K562 (cell line): Measurements from ENCODE around the gene GIT2. TPM values are rescaled to one million over a fixed set of nuclear protein-coding genes. Genes with fewer than 3 reads are reported as not detected.

ENCODE experiments used
- ATF4 ChIP-seq: fragments of 450-650 bp; formaldehyde crosslinking; IDR thresholded peaks from 2 replicates; pipeline ENCODE4 v1.4.0; 2022; ENCODE audit warnings: mild to moderate bottlenecking, moderate library complexity
- BCLAF1 ChIP-seq, 2 experiments: fragments of 450-650 bp in 1 of 2; IDR thresholded peaks; 2 replicates each; pipeline ENCODE4 v1.6.1; 2011 to 2017; ENCODE audit warnings: low read depth in 2 of 2, antibody characterized with exemption in 1 of 2, borderline replicate concordance in 1 of 2, low read length in 1 of 2, mild to moderate bottlenecking in 1 of 2, mixed read lengths in 1 of 2; ENCODE audit not compliant: control insufficient read depth in 1 of 2
- CBFB ChIP-seq: sonication (generic); formaldehyde crosslinking; IDR thresholded peaks from 2 replicates; pipeline ENCODE4 v1.4.0; 2020; ENCODE audit warnings: mild to moderate bottlenecking, missing genetic modification reagents
- ELK1 ChIP-seq: sonication (generic); formaldehyde crosslinking; IDR thresholded peaks from 2 replicates; pipeline ENCODE4 v1.8.1; 2022; ENCODE audit warnings: missing genetic modification reagents
- HNRNPK ChIP-seq: fragments of 200-400 bp; formaldehyde crosslinking; IDR thresholded peaks from one replicate; pipeline ENCODE4 v1.6.1; 2018; ENCODE audit warnings: mild to moderate bottlenecking, low read depth, low read length; ENCODE audit not compliant: poor library complexity, severe bottlenecking
- ILK ChIP-seq: fragments of 450-650 bp; IDR thresholded peaks from 2 replicates; pipeline ENCODE4 v1.6.1; 2016; ENCODE audit warnings: missing genetic modification characterization, low read depth, mild to moderate bottlenecking, missing compliant biosample characterization, moderate library complexity, borderline replicate concordance
- KDM5B ChIP-seq: fragments of 200-600 bp; sonication (generic); IDR thresholded peaks from 2 replicates; pipeline ENCODE4 v1.6.1; 2012; ENCODE audit warnings: low read depth, mild to moderate bottlenecking, moderate library complexity, low read length, control low read depth, inconsistent platforms; ENCODE audit not compliant: insufficient replicate concordance
- MAZ ChIP-seq, 2 experiments: fragments of 450-650 bp in 1 of 2; sonication (generic) in 1 of 2; formaldehyde crosslinking; IDR thresholded peaks in 1 of 2; conservative IDR thresholded peaks in 1 of 2; 2 replicates each; pipeline versions ENCODE4 v1.4.0 to v1.5.0; 2020; ENCODE audit warnings: mild to moderate bottlenecking in 1 of 2, missing genetic modification reagents in 1 of 2
- MYBL2 ChIP-seq, 2 experiments: fragments of 450-650 bp in 1 of 2; sonication (generic) in 1 of 2; formaldehyde crosslinking in 1 of 2; IDR thresholded peaks; 2 replicates each; pipeline versions ENCODE4 v1.6.1 to v1.8.1; 2017 to 2022; ENCODE audit warnings: borderline replicate concordance in 1 of 2, inconsistent platforms in 1 of 2, low read depth in 1 of 2, mild to moderate bottlenecking in 1 of 2, missing genetic modification reagents in 1 of 2, moderate library complexity in 1 of 2
- RFX7 ChIP-seq: fragments of 250-450 bp; sonication (Bioruptor Pico); IDR thresholded peaks from 2 replicates; pipeline ENCODE4 v1.5.1; 2021; ENCODE audit warnings: mild to moderate bottlenecking
- SIN3B ChIP-seq: fragments of 450-650 bp; IDR thresholded peaks from 2 replicates; pipeline ENCODE4 v1.6.1; 2017; ENCODE audit warnings: low read depth, mild to moderate bottlenecking, moderate library complexity
- SRF ChIP-seq, 2 experiments: fragments of 250-450, 450-650 bp in 1 of 2; sonication (Bioruptor Pico) in 1 of 2; sonication (generic) in 1 of 2; formaldehyde crosslinking; IDR thresholded peaks; 2 replicates each; pipeline versions ENCODE4 v1.5.0 to v1.5.1; 2020 to 2022; ENCODE audit warnings: mild to moderate bottlenecking in 1 of 2, missing genetic modification reagents in 1 of 2
- SUPT5H ChIP-seq: fragments of 450-650 bp; IDR thresholded peaks from 2 replicates; pipeline ENCODE4 v1.6.1; 2016
- TAF15 ChIP-seq: fragments of 200-400 bp; formaldehyde crosslinking; IDR thresholded peaks from 2 replicates; pipeline ENCODE4 v1.6.1; 2017; ENCODE audit warnings: mild to moderate bottlenecking, low read depth, low read length, moderate library complexity
- ZKSCAN1 ChIP-seq: fragments of 150-350 bp; IDR thresholded peaks from 2 replicates; pipeline ENCODE4 v1.6.1; 2016; ENCODE audit warnings: low read depth, low read length
- ZNF311 ChIP-seq: fragments of 250-450 bp; sonication (Bioruptor Pico); IDR thresholded peaks from 2 replicates; pipeline ENCODE4 v1.4.0; 2020; ENCODE audit warnings: mild to moderate bottlenecking, moderate library complexity
- ZNF398 ChIP-seq: fragments of 250-450 bp; sonication (Bioruptor Pico); IDR thresholded peaks from 2 replicates; pipeline ENCODE4 v1.8.0; 2021; ENCODE audit warnings: moderate library complexity, mild to moderate bottlenecking, inconsistent platforms
- ZSCAN32 ChIP-seq: fragments of 450-650 bp; formaldehyde crosslinking; IDR thresholded peaks from 2 replicates; pipeline ENCODE4 v1.4.0; 2020; ENCODE audit warnings: mild to moderate bottlenecking, moderate library complexity
- polyA plus RNA-seq, 8 experiments: library from polyadenylated mRNA; depleted of rRNA in 4 of 8; stranded (reverse) in 5 of 8; unstranded in 3 of 8; fragments of >200 nt; fragmentation: Nextera tagmentation in 2 of 8; fragmentation: Illumina TruSeq in 1 of 8; extraction: Ambion mirVana in 2 of 8; extraction: Trizol in 1 of 8; gene quantifications; 2 replicates each; pipeline versions ENCODE4 v1.2.1 to v1.2.3, GENCODE V29; 2011 to 2014; ENCODE audit warnings: inconsistent platforms in 1 of 8, missing spikeins in 1 of 8
- total RNA-seq, 7 experiments: library from RNA; depleted of rRNA in 6 of 7; stranded (reverse); fragments of >200 nt in 6 of 7; fragmentation: Illumina TruSeq in 2 of 7; extraction: Trizol in 2 of 7; gene quantifications; 2 replicates each; pipeline versions ENCODE4 v1.2.1 to v1.2.3, GENCODE V29; 2011 to 2021; ENCODE audit warnings: low replicate concordance in 1 of 7

Gene GIT2
- total and polyA plus RNA-seq, 9 of the 15 experiments (the other 6 are each of a cell fraction or from before 2014, with no cell fraction given): 4.0 to 30.4 (median 23.5) TPM

GRCh38 chr12:109880043-109880931 lies 115.9 kb downstream of the GIT2 start, which contains the start of gene GLTP (continued):
- TF ChIP-seq BCLAF1 (IDR thresholded peaks at IDR 0.05; ENCODE audit: borderline replicate concordance in 1 of 2, control insufficient read depth in 1 of 2, low read depth in 2 of 2, low read length in 1 of 2) (no peak), ELK1 (CRISPR knock-in tag) (no peak), MYBL2 (IDR thresholded peaks at IDR 0.05; ENCODE audit: low read depth) (no peak), MYBL2 (CRISPR knock-in tag; IDR thresholded peaks at IDR 0.05; ENCODE audit: borderline replicate concordance) (no peak), TAF15 (no peak), ZNF311 (no peak), RFX7 (no peak), ATF4 (no peak), ZSCAN32 (no peak), SIN3B (peak; percentile 69), KDM5B (peak; percentile 37), SUPT5H (no peak), ILK (tag) (no peak), ZKSCAN1 (no peak), HNRNPK (no peak), SRF (CRISPR knock-in tag; IDR thresholded peaks at IDR 0.05) (no peak), CBFB (CRISPR knock-in tag) (no peak), MAZ (CRISPR knock-in tag; conservative IDR thresholded peaks at IDR 0.05 in 1 of 2, IDR thresholded peaks at IDR 0.05 in 1 of 2) (no peak; a peak in 1 of 4 replicates), ZNF398 (CRISPR knock-in tag) (no peak)
